Coronary artery (tissue), 2 donors: Measurements from ENCODE around the gene MADD.

Source experiments
- DNase-seq: peaks from one replicate; pipeline ENCODE4 v3.0.0-alpha.2; 2017; ENCODE audit warnings: low spot score
- H3K27ac ChIP-seq, 2 donors: fragments of 200-600 bp; sonication (generic); one replicate each; pipeline ENCODE4 v1.5.1; 2016 to 2019
- H3K4me3 ChIP-seq: fragments of 200-600 bp; sonication (generic); 2 replicates; pipeline ENCODE4 v1.5.1; 2016; ENCODE audit warnings: mild to moderate bottlenecking, moderate library complexity
- CTCF ChIP-seq: fragments of 200-600 bp; sonication (generic); IDR thresholded peaks from one replicate; pipeline ENCODE4 v1.5.1; 2019; ENCODE audit warnings: antibody characterized with exemption

The MADD gene

GRCh38 chr11:47242596-47243192 lies 27.2 kb upstream of the MADD start:
- TF ChIP-seq CTCF = no peak
- H3K4me3 ChIP-seq = no peak overlapping the region
- DNase-seq = no peak
- no peak overlapping the region for H3K27ac ChIP-seq

DNA sequence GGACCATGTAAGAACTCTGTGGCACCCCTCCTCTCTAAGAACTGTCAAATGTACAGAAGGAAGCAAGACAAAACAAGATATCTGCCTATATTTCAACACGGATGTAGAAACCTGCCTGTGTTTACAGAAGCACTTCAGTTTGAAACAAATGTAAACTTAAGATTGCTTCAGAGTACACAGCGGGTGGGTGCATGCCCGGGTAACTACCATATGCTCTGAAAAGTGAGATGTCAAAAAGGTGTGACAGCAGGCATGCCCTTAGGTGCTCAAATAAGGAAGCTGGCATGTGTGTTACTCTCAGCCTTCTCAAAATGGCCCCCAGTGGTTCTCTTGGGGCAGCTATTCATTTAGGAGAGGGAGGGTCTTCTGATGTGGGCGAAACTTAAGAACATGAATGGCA lies 26.5 kb upstream of the MADD start:
- no peak for TF ChIP-seq CTCF
- H3K27ac ChIP-seq = no peak overlapping the region
- H3K4me3 ChIP-seq = no peak overlapping the region
- DNase-seq = no peak

DNA sequence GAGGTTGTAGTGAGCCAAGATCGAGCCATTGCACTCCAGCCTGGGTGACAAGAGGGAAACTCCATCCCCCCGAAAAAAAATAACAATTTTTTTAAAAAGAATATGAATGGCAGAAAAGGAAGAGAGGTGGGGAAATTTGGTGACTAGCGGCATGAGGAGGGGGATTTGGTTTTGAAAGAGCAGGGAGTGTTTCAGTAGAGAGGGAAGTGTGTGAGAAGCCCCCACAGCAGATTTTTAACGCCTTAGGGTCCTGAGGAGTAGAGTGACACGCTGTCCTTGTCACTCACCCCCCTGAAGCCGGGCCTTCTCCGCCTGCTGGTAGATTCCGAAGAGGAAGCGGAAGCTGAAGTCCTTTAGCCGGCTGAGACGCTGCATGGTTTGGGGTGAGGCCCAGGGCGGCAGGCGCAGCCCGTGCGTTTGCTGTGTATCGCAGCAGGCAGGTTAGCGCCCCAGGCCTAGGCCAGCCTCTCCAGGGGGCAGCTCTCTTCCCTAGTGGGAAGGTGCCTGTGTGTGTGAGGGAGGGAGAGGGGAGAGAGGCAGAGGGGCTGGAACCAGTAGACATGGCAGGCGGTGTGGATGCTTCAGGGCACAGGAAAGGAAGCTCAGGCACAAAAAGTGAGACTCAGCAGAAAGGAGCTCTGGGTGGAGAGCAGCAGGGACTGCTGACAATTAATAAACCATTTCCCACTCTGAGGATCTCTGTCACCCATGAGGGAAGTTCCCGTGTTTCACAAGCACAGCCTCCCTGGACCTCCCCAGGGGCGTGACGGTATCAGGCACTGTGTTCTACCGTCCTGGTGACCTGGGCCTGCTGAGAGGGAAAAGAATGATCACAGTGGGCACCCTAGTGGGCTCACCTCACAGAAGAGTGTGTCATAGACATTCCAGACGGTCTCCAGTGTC lies 25.2 kb upstream of the MADD start:
- Histone ChIP-seq H3K4me3 (no peak overlapping the region), H3K27ac (peak overlapping the region in 1 of 2 donors; percentile 70)
- DNase-seq = no peak
- no peak for TF ChIP-seq CTCF

DNA sequence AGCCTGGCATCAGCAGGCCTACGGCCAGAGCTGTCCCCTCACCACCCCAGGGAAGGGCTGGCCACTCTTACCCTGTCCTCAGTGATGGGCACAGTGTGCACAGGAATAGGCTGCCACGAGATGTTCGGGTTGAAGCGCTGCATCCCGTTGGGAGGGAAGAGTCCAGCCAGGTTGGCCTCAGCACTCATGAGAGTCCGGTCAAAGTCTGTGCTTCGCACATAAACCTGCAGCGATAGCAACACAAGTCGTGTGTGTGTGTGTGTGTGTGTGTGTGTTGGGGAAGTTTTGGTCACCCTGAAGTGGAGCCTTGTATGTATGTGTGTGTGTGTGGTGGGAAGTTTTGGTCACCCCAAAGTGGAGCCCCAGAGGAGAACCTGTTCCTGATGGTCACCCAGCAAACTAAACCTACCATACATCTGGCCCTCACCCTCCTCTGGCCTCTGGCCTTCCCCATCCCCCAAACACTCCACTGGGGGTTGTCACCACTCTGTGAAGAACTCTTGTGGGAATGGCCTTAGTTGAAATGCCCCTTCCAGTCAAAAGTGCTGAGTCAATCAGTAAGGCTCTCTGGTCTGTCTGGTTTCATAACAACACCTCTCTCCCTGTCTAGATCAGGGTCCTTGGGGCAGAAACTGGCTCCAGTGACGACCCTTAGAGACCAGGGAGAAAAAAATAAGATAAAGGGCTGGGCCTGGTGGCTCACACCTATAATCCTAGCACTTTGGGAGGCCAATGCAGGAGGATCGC lies 24.1 kb upstream of the MADD start:
- no peak for DNase-seq
- TF ChIP-seq CTCF = no peak
- H3K4me3 ChIP-seq = no peak overlapping the region
- H3K27ac ChIP-seq = peak overlapping the region in 1 of 2 donors; percentile 70

GRCh38 chr11:47247502-47247901 lies 22.4 kb upstream of the MADD start:
- peak overlapping the region; percentile 88 for H3K4me3 ChIP-seq
- peak overlapping the region in 1 of 2 donors; percentile 89 for H3K27ac ChIP-seq
- no peak for TF ChIP-seq CTCF
- no peak for DNase-seq

DNA sequence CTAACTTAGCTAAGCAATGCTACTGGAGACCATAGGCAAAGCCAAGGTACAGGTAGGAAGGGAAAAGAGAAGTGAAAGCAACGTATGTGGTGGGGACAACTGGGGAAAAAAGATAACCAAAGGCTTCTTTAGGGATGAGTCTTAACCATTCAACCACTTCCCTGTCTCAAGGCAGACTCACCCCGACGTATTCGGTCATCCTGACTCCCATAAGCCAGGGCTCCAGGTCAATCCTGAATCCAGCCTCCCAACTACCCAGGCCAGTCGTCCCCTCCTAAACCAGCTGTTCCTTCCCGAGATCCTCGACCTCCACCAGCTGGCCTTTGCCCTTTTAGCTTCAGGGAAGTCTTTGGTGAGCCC lies 21.6 kb upstream of the MADD start:
- peak overlapping the region; percentile 88 for H3K4me3 ChIP-seq
- no peak for TF ChIP-seq CTCF
- DNase-seq = no peak
- peak overlapping the region; percentile 74 to 89 for H3K27ac ChIP-seq
